SU-DHL-6 (cell line): ENCODE measurements around the gene KLK10.

Source experiments
- H2AFZ ChIP-seq: fragments of 200-600 bp; sonication (generic); 2 replicates; pipeline ENCODE4 v1.6.1; 2014; ENCODE audit warnings: low read depth, mild to moderate bottlenecking, moderate library complexity, mixed read lengths, antibody characterized with exemption, low read length; ENCODE audit not compliant: severe bottlenecking
- H3F3A ChIP-seq: fragments of 200-600 bp; shearing (Covaris generic); 2 replicates; pipeline ENCODE4 v1.6.0; 2016; ENCODE audit warnings: antibody characterized with exemption, mild to moderate bottlenecking; ENCODE audit not compliant: insufficient read depth
- H3K27ac ChIP-seq: fragments of 200-600 bp; sonication (generic); 2 replicates; pipeline ENCODE4 v1.5.1; 2016; ENCODE audit warnings: low read depth, mild to moderate bottlenecking, low read length, moderate library complexity, mixed read lengths
- H3K27me3 ChIP-seq: fragments of 200-600 bp; sonication (generic), shearing (Covaris generic); 2 replicates; pipeline ENCODE4 v1.6.0; 2014; ENCODE audit warnings: mild to moderate bottlenecking, low read length
- H3K36me3 ChIP-seq: fragments of 200-600 bp; sonication (generic); 2 replicates; pipeline ENCODE4 v1.6.1; 2014; ENCODE audit warnings: mild to moderate bottlenecking, low read length, mixed read lengths
- H3K4me2 ChIP-seq: fragments of 300-600, 200-600 bp; shearing (Covaris generic), sonication (generic); 2 replicates; pipeline ENCODE4 v1.6.0; 2014; ENCODE audit warnings: low read length, low read depth, mild to moderate bottlenecking; ENCODE audit not compliant: poor library complexity, severe bottlenecking
- H3K4me3 ChIP-seq: fragments of 200-600 bp; sonication (generic); 2 replicates; pipeline ENCODE4 v1.5.1; 2014; ENCODE audit warnings: antibody characterized with exemption, low read length, mild to moderate bottlenecking, mixed read lengths; ENCODE audit not compliant: insufficient read depth, poor library complexity, severe bottlenecking
- H3K79me2 ChIP-seq: fragments of 200-600 bp; sonication (generic); 2 replicates; pipeline ENCODE4 v1.6.1; 2014; ENCODE audit warnings: mild to moderate bottlenecking, low read length, moderate library complexity; ENCODE audit not compliant: insufficient read depth
- H3K9ac ChIP-seq: fragments of 200-600 bp; sonication (generic); 2 replicates; pipeline ENCODE4 v1.7.0; 2014; ENCODE audit warnings: mild to moderate bottlenecking, low read length
- H3K9me2 ChIP-seq: fragments of 200-600 bp; sonication (generic); replicated peaks from 2 replicates; pipeline ENCODE4 v1.6.1; 2014; ENCODE audit warnings: low read length; ENCODE audit not compliant: insufficient read depth
- H3K9me3 ChIP-seq: fragments of 200-600 bp; sonication (generic); 2 replicates; pipeline ENCODE4 v1.6.1; 2014; ENCODE audit warnings: low read length, mixed read lengths; ENCODE audit not compliant: insufficient read depth
- H4K20me1 ChIP-seq: fragments of 200-600 bp; sonication (generic); 2 replicates; pipeline ENCODE4 v1.6.1; 2014; ENCODE audit warnings: low read depth, mild to moderate bottlenecking, antibody characterized with exemption, low read length, moderate library complexity, mixed read lengths
- EZH2phosphoT487 ChIP-seq: fragments of 200-600 bp; sonication (generic), shearing (Covaris generic); conservative IDR thresholded peaks from 2 replicates; pipeline ENCODE4 v1.6.1; 2018; ENCODE audit warnings: mild to moderate bottlenecking, antibody characterized with exemption, low read length, moderate library complexity, mixed read lengths
- TF ChIP-seq, protein P1 (sequence below): fragments of 200-600 bp; sonication (generic); IDR thresholded peaks from one replicate; pipeline ENCODE4 v1.5.1; 2017; ENCODE audit warnings: antibody characterized with exemption, mild to moderate bottlenecking, low read length, moderate library complexity; ENCODE audit not compliant: insufficient read depth, poor library complexity, severe bottlenecking

The KLK10 gene

DNA sequence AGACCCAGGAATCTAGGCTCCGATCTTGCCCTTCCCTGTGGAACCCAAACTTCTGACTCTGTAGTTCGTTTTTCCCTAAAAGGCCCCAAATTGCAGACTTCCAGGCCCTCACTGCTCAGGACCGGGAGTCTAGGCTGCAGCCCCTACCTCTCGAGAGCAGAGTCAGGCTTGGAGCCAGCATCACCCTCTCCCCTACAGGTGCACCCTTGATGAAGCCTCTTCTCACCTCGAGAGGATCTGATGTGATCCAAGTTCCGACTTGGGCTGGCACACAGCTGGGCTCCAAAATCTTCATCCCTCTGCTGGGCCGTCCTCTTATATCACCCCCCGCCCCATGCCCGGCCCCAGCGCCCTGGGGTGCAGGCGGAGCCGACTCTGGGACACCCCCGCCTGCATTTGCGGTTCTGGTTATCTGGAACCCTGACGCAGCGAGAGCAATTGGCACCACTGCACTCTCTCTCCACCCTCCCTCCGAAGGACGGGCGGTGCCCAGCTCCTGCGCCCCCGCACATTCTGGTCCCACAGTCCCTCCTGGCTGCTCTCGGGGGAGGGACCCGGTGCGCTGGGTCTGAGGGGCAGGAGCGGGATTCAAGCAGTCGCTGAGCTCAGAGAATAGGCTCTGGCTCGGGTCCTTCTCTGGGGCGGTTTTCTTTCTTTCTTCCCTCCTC is 35.8 kb downstream of the KLK10 start, which contains the start of gene KLK7:
Gene KLK7 (minus strand): TSS at position 293 of the 668 bp plus-strand sequence. CDS start 1,518 bp downstream, outside the sequence.
- Histone ChIP-seq H3K9ac (no peak within 1 kb of the TSS), H3K4me2 (no peak within 1 kb of the TSS), H3K9me3 (no peaks in the 10 kb centered on the region), H4K20me1 (no peaks in the 10 kb centered on the region), H3K79me2 (no peaks in the 10 kb centered on the region), H3K36me3 (no peaks in the 10 kb centered on the region), H2AFZ (no peak within 1 kb of the TSS), H3K9me2 (no peaks in the 10 kb centered on the region), H3K27ac (no peak within 1 kb of the TSS), H3K4me3 (no peak within 1 kb of the TSS), H3F3A (no peaks in the 10 kb centered on the region), H3K27me3 (no peaks in the 10 kb centered on the region)
- TF ChIP-seq, protein P1, sequence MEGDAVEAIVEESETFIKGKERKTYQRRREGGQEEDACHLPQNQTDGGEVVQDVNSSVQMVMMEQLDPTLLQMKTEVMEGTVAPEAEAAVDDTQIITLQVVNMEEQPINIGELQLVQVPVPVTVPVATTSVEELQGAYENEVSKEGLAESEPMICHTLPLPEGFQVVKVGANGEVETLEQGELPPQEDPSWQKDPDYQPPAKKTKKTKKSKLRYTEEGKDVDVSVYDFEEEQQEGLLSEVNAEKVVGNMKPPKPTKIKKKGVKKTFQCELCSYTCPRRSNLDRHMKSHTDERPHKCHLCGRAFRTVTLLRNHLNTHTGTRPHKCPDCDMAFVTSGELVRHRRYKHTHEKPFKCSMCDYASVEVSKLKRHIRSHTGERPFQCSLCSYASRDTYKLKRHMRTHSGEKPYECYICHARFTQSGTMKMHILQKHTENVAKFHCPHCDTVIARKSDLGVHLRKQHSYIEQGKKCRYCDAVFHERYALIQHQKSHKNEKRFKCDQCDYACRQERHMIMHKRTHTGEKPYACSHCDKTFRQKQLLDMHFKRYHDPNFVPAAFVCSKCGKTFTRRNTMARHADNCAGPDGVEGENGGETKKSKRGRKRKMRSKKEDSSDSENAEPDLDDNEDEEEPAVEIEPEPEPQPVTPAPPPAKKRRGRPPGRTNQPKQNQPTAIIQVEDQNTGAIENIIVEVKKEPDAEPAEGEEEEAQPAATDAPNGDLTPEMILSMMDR = no peak
- no peak for TF ChIP-seq EZH2phosphoT487

DNA sequence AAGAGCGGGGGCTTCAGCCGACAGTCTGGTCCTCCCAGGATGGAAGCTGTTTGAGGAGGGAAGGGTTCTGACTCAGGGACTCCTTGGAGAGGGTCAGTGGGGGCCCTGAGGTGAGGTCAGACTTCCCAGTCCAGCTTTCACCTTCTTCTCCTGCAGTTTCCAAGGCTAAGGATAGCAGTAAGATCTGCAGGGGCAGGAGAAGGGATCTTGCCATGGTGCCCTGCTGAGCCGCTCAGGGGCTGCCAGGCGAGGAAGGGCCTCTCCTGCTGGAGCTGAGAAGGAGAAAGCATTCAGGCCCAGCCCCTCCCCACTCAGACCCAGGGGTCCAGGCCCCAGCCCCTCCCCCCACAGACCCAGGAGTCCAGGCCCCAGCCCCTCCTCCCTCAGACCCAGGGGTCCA is 37.3 kb downstream of the KLK10 start:
- Histone ChIP-seq H3K36me3 (no peaks in the 10 kb centered on the region), H3K27me3 (no peaks in the 10 kb centered on the region), H3K4me3 (no peak overlapping the region), H2AFZ (no peak overlapping the region), H4K20me1 (no peaks in the 10 kb centered on the region), H3K9me3 (no peaks in the 10 kb centered on the region), H3K9me2 (no peaks in the 10 kb centered on the region), H3K4me2 (no peak overlapping the region), H3K79me2 (no peaks in the 10 kb centered on the region), H3K9ac (no peak overlapping the region), H3K27ac (no peak overlapping the region), H3F3A (no peaks in the 10 kb centered on the region)
- TF ChIP-seq, protein P1 = no peak

DNA sequence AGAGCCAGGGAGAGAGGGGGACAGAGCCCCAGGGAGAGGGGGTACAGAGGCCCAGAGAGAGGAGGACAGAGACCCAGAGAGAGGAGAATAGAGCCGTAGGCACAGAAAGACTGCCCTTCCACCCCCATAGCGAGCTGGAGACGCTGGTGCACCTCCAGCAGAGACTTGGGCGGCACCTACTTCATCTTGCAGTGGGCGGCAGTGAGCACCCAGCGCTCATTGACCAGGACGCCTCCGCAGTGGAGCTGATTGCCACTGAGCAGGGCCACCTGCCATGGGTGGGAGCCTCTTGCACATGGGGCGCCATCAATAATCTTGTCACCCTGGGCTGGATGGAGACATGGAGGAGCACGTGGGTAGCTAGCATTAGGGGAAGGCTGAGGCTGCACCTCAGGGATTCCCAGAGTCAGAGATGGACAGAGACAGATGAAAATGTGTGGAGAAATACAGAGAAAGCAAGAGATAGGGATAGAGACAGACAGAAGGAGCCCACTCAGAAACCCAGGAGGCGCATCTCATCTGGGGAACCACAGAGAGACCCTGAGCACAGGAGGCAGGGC is 37.8 kb downstream of the KLK10 start:
- H2AFZ ChIP-seq = no peak overlapping the region
- no peak overlapping the region for H3K9ac ChIP-seq
- no peak overlapping the region for H3K4me3 ChIP-seq
- TF ChIP-seq, protein P1 = no peak
- no peak for TF ChIP-seq EZH2phosphoT487
- no peaks in the 10 kb centered on the region for H4K20me1 ChIP-seq
- no peaks in the 10 kb centered on the region for H3K27me3 ChIP-seq
- no peaks in the 10 kb centered on the region for H3K9me2 ChIP-seq
- H3F3A ChIP-seq = no peaks in the 10 kb centered on the region
- no peaks in the 10 kb centered on the region for H3K9me3 ChIP-seq
- no peak overlapping the region for H3K4me2 ChIP-seq
- H3K79me2 ChIP-seq = no peaks in the 10 kb centered on the region
- no peak overlapping the region for H3K27ac ChIP-seq
- no peaks in the 10 kb centered on the region for H3K36me3 ChIP-seq
